ENCODE results near the gene SARM1. TPM values are rescaled to one million over a fixed set of nuclear protein-coding genes. Genes with fewer than 3 reads are reported as not detected.

The SARM1 gene
- total RNA-seq, result 10 to 100 TPM; 11.7 to 12.3 TPM

DNA sequence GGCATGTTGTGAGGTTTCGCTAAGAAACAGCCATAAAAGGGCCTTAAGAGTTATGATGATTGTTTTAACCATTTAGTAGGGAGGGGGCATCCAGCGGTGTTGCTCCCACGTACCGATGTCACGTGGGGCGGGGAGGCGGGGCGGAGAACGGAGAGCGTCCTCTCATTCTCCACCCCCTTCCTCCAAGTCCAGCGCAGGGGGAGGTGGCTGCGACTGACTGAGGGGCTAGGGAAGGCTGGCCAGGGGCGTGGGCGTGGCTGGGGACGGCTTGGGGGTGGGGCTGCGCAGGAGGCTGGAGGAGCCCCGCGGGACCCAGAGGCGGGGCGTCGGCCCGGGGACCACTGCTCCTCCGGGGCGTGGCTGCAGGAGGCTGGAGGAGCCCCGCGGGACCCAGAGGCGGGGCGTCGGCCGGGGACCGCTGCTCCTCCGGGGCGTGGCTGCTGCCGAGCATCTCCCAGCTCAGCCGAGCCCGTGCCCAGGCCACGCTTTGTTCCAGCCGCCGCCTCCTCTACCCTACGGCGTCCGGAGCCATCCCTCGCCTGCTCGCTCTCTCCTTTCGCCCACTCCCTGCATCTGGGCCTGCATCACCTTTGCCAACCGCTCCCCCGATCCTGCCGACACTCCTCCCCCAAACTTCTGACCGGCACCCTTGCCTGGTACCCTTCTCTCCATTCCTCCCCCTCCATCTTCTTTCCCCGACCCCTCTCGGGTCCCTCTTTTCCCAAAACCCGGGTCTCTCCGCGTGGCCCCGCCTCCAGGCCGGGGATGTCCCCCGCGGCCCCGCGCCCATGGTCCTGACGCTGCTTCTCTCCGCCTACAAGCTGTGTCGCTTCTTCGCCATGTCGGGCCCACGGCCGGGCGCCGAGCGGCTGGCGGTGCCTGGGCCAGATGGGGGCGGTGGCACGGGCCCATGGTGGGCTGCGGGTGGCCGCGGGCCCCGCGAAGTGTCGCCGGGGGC, at the start of gene SARM1:
TSS of gene SARM1 (plus strand) at position 450 of the 958 bp plus-strand sequence. CDS start at position 789, 339 bp downstream.
- peak; percentile 85 for DNase-seq
- Mint-ChIP-seq H3K9me3 (no peaks in the 10 kb centered on the region), H3K27ac (peak within 1 kb of the TSS; percentile 47), H3K4me1 (ENCODE audit: low read depth) (peaks cover 21% of the 10 kb centered on the region), H3K4me3 (peak within 1 kb of the TSS; percentile 89), H3K27me3 (ENCODE audit: low read depth) (no peaks in the 10 kb centered on the region), H3K36me3 (ENCODE audit: low read depth) (peaks cover 8% of the 10 kb centered on the region)
- intact Hi-C loops (cut with micrococcal nuclease), result loop anchor here (1.0 to 5.0 kb wide), 5 partner anchors 13 to 176 kb away; partner anchors contain the start of genes IFT20, POLDIP2, TMEM97 and TNFAIP1
- CTCF ChIA-PET, result interaction anchor here (1.1 kb wide), 1 partner anchor 45 kb away, joined by 3 read pairs; no protein-coding TSS in a partner anchor

- H3K4me3 Mint-ChIP-seq, result no peak overlapping the region
- DNase-seq, result no peak
- H3K36me3 Mint-ChIP-seq (ENCODE audit: low read depth), result peaks cover 27% of the 10 kb centered on the region
- no peak overlapping the region for H3K27ac Mint-ChIP-seq
- no peaks in the 10 kb centered on the region for H3K9me3 Mint-ChIP-seq
- CTCF ChIA-PET, result no interaction called here
- H3K4me1 Mint-ChIP-seq (ENCODE audit: low read depth), result peaks cover 33% of the 10 kb centered on the region
- H3K27me3 Mint-ChIP-seq (ENCODE audit: low read depth), result no peaks in the 10 kb centered on the region
- intact Hi-C loops (cut with micrococcal nuclease), result loop anchor here (10.0 kb wide), 1 partner anchor 50 kb away; no protein-coding TSS in a partner anchor
Observed at GRCh38 chr17:28324267-28324745, 47.2 kb upstream of the SARM1 start.

- no peak overlapping the region for H3K27ac Mint-ChIP-seq
- peaks cover 27% of the 10 kb centered on the region for H3K36me3 Mint-ChIP-seq (ENCODE audit: low read depth)
- no peak for DNase-seq
- intact Hi-C loops (cut with micrococcal nuclease), result loop anchor here (10.0 kb wide), 1 partner anchor 50 kb away; no protein-coding TSS in a partner anchor
- CTCF ChIA-PET, result no interaction called here
- H3K4me1 Mint-ChIP-seq (ENCODE audit: low read depth), result peaks cover 33% of the 10 kb centered on the region
- H3K9me3 Mint-ChIP-seq, result no peaks in the 10 kb centered on the region
- H3K4me3 Mint-ChIP-seq, result no peak overlapping the region
- no peaks in the 10 kb centered on the region for H3K27me3 Mint-ChIP-seq (ENCODE audit: low read depth)
Observed at GRCh38 chr17:28324781-28325180, 46.7 kb upstream of the SARM1 start.

GRCh38 chr17:28325211-28325610, 46.3 kb upstream of the SARM1 start:
- intact Hi-C loops (cut with micrococcal nuclease), result loop anchor here (10.0 kb wide), 1 partner anchor 50 kb away; no protein-coding TSS in a partner anchor
- peaks cover 23% of the 10 kb centered on the region for H3K36me3 Mint-ChIP-seq (ENCODE audit: low read depth)
- DNase-seq, result no peak
- no peak overlapping the region for H3K27ac Mint-ChIP-seq
- no peaks in the 10 kb centered on the region for H3K9me3 Mint-ChIP-seq
- CTCF ChIA-PET, result interaction anchor here (1.0 kb wide), 1 partner anchor 10 kb away, joined by 3 read pairs; the partner anchor contains the start of genes IFT20 and TNFAIP1
- H3K27me3 Mint-ChIP-seq (ENCODE audit: low read depth), result no peaks in the 10 kb centered on the region
- H3K4me3 Mint-ChIP-seq, result no peak overlapping the region
- H3K4me1 Mint-ChIP-seq (ENCODE audit: low read depth), result peaks cover 29% of the 10 kb centered on the region

DNA sequence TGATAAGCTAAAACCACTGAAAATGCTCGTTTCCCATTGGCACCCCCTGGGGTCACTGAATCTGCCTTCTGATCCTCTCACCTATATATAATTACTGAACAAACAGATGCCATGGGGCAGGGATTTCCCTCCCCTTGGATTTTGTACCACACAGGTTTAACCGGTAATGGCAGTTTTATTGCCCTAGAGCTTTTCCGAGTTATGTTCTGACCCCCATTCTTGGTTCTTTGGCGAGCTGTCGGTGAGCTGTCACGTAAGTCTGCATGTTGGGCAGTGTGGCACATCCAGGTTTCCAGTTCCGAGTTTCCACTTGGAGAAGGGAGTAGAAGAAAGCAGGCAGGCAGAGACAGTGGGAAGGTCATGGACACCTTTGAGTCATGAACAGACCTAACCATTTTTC, 45.4 kb upstream of the SARM1 start:
- intact Hi-C loops (cut with micrococcal nuclease), result loop anchor here (10.0 kb wide), 1 partner anchor 51 kb away; no protein-coding TSS in a partner anchor
- H3K27me3 Mint-ChIP-seq (ENCODE audit: low read depth), result no peaks in the 10 kb centered on the region
- no peak overlapping the region for H3K4me3 Mint-ChIP-seq
- H3K9me3 Mint-ChIP-seq, result no peaks in the 10 kb centered on the region
- H3K36me3 Mint-ChIP-seq (ENCODE audit: low read depth), result peaks cover 18% of the 10 kb centered on the region
- CTCF ChIA-PET, result interaction anchor here (0.7 to 1.0 kb wide), 2 partner anchors 9 to 20 kb away, joined by 3 read pairs; partner anchors contain the start of genes IFT20 and TNFAIP1
- DNase-seq, result no peak
- H3K27ac Mint-ChIP-seq, result no peak overlapping the region
- H3K4me1 Mint-ChIP-seq (ENCODE audit: low read depth), result peaks cover 22% of the 10 kb centered on the region

DNA sequence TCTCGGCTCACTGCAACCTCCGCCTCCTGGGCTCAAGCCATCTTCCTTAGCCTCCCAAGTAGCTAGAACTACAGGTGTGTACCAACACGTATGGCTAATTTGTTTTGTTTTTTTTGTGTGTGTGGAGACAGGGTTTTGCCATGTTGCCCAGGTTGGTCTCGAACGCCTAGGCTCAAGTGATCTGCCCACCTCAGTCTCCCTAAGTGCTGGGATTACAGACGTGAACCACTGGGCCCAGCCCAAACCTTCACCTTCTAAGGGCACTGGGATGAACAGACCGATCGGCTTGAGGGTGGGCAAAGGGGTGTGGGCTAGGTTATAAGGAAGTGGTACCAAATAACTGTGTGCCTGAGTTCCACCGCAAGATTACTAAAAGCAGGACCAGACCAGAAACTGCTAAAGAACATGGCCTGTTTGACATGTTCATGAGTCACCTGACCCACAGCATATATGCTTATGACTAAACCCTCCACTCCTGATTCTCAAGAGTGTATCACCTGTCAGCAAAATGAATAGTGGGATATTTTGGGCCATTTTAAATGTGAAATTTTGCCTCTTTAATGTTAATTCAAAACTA, 44.4 kb upstream of the SARM1 start:
- H3K9me3 Mint-ChIP-seq, result no peaks in the 10 kb centered on the region
- H3K27ac Mint-ChIP-seq, result peak overlapping the region; percentile 50
- intact Hi-C loops (cut with micrococcal nuclease), result loop anchor here (1.0 to 10.0 kb wide), 2 partner anchors 8 to 52 kb away; partner anchors contain the start of genes IFT20 and TNFAIP1
- H3K4me1 Mint-ChIP-seq (ENCODE audit: low read depth), result peaks cover 19% of the 10 kb centered on the region
- no peak overlapping the region for H3K4me3 Mint-ChIP-seq
- peak; percentile 41 for DNase-seq
- no peaks in the 10 kb centered on the region for H3K27me3 Mint-ChIP-seq (ENCODE audit: low read depth)
- H3K36me3 Mint-ChIP-seq (ENCODE audit: low read depth), result peaks cover 16% of the 10 kb centered on the region
- CTCF ChIA-PET, result no interaction called here

DNA sequence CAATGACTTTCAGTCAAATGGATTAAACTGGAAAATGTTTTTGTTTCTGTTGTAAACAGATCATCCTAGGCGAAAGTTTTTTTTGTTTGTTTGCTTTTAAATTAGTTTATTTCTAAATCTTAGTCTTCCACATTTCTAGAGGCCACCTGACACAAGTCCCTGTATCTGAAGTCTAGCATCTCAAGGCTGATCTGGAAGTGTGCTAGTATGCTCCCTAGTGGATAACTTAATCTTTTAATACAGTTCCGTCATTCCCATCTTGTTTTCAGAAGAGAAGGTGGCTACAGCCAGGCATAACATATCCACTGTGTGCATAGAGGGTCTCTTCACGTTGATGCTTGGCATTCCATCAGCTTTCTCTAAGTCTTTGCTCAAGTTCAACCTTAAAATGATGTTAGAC, 43.8 kb upstream of the SARM1 start:
- Mint-ChIP-seq H3K27ac (no peak overlapping the region), H3K4me3 (no peak overlapping the region), H3K36me3 (ENCODE audit: low read depth) (peaks cover 13% of the 10 kb centered on the region), H3K27me3 (ENCODE audit: low read depth) (no peaks in the 10 kb centered on the region), H3K4me1 (ENCODE audit: low read depth) (peaks cover 21% of the 10 kb centered on the region), H3K9me3 (no peaks in the 10 kb centered on the region)
- CTCF ChIA-PET, result no interaction called here
- DNase-seq, result no peak
- intact Hi-C loops (cut with micrococcal nuclease), result loop anchor here (1.0 to 10.0 kb wide), 2 partner anchors 8 to 53 kb away; partner anchors contain the start of genes IFT20 and TNFAIP1

DNA sequence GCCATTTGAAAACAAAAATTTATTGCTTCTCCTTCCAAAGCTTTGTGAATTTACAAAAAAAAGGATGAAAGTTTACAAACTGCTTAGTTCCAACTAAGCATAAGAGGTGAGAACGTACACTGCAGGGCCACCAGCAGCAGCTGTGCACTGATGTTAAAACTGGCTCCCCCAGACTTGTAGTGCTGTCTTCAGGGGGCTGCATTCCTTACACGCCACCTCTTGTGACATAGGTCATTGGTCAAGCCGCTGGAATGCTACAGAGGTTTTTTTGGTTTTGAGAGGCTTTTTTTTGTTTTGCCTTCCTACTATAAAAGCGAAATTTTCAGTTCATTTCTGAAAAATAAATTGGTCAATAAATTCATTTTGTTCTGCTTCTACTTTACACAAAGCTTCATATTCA, 43.2 kb upstream of the SARM1 start:
- Mint-ChIP-seq H3K27ac (no peak overlapping the region), H3K36me3 (ENCODE audit: low read depth) (peaks cover 13% of the 10 kb centered on the region)

DNA sequence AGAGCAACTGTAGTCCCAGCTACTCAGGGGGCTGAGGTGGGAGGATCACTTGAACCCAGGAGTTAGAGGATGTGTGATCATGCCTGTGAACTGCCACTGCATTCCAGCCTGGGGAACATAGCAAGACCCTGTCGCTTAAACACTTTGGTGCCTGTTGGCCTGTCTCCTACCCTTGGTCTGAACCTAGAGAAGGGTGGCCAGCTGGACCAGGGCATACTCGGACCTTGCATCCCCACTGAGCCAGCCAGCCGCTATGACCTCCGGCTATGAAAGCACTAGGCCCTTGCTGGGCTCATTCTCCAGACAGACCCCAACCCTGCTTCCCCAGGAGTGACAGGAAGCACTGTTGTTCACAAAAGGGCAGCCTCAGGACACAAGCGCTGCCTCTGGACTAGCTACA, 40.8 kb upstream of the SARM1 start:
- Mint-ChIP-seq H3K4me1 (ENCODE audit: low read depth) (peaks cover 33% of the 10 kb centered on the region), H3K9me3 (no peaks in the 10 kb centered on the region), H3K27me3 (ENCODE audit: low read depth) (no peaks in the 10 kb centered on the region), H3K4me3 (no peak overlapping the region), H3K36me3 (ENCODE audit: low read depth) (peaks cover 13% of the 10 kb centered on the region), H3K27ac (no peak overlapping the region)
- intact Hi-C loops (cut with micrococcal nuclease), result loop anchor here (10.0 kb wide), 1 partner anchor 286 kb away; the partner anchor contains the start of gene NLK
- CTCF ChIA-PET, result no interaction called here
- no peak for DNase-seq

More for the DNA sequence above, 43.2 kb upstream of the SARM1 start:
- H3K4me1 Mint-ChIP-seq (ENCODE audit: low read depth), result peaks cover 21% of the 10 kb centered on the region
- H3K27me3 Mint-ChIP-seq (ENCODE audit: low read depth), result no peaks in the 10 kb centered on the region
- CTCF ChIA-PET, result interaction anchor here (1.4 kb wide), 1 partner anchor 9 kb away, joined by 3 read pairs; the partner anchor contains the start of gene TMEM97
- no peak overlapping the region for H3K4me3 Mint-ChIP-seq
- H3K9me3 Mint-ChIP-seq, result no peaks in the 10 kb centered on the region
- intact Hi-C loops (cut with micrococcal nuclease), result loop anchor here (10.0 kb wide), 1 partner anchor 54 kb away; no protein-coding TSS in a partner anchor
- no peak for DNase-seq

DNA sequence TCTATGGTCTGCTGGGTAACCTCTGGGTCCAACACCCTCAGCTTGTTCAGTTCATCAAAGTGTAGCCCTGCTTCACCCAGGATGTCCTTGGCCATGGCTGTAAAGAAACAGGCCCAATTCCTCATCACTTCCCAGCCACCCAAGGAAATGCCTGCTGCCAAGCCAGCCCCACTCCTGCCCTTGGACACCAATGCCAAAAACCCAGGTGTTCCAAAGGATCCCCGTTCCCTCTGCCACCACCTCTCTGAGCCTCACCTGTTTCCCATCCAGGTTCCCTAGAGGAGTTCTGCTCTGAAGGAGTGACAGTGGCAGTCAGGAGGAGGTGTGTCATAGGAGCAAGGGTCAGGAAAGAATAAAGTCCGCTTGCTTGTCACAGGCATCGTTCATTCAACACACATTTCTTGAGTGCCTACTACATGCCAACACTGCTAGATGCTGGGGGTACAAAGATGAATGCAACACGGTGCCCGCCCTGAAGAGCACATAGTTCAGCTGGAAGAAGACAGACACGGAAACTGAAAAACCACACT, 39.5 kb upstream of the SARM1 start:
- Mint-ChIP-seq H3K4me3 (no peak overlapping the region), H3K27me3 (ENCODE audit: low read depth) (no peaks in the 10 kb centered on the region), H3K4me1 (ENCODE audit: low read depth) (peaks cover 35% of the 10 kb centered on the region), H3K36me3 (ENCODE audit: low read depth) (peaks cover 10% of the 10 kb centered on the region), H3K27ac (no peak overlapping the region), H3K9me3 (no peaks in the 10 kb centered on the region)
- DNase-seq, result no peak
- intact Hi-C loops (cut with micrococcal nuclease), result loop anchor here (10.0 kb wide), 1 partner anchor 287 kb away; the partner anchor contains the start of gene NLK
- CTCF ChIA-PET, result interaction anchor here (0.6 kb wide), 1 partner anchor 24 kb away, joined by 4 read pairs; no protein-coding TSS in a partner anchor

- intact Hi-C loops (cut with micrococcal nuclease), result loop anchor here (10.0 kb wide), 1 partner anchor 288 kb away; the partner anchor contains the start of gene NLK
- Mint-ChIP-seq H3K9me3 (no peaks in the 10 kb centered on the region), H3K27me3 (ENCODE audit: low read depth) (no peaks in the 10 kb centered on the region), H3K36me3 (ENCODE audit: low read depth) (peaks cover 1% of the 10 kb centered on the region), H3K4me3 (no peak overlapping the region), H3K27ac (no peak overlapping the region), H3K4me1 (ENCODE audit: low read depth) (peaks cover 30% of the 10 kb centered on the region)
- CTCF ChIA-PET, result no interaction called here
- DNase-seq, result no peak
Observed at GRCh38 chr17:28333083-28333746, 38.3 kb upstream of the SARM1 start.
